Cardiac muscle cell (in vitro differentiated cells and primary cell): ENCODE data around the gene ESPNL. TPM values are rescaled to one million over a fixed set of nuclear protein-coding genes. Genes with fewer than 3 reads are reported as not detected.

ENCODE experiments used
- DNase-seq, 2 donors: peaks; one replicate each; pipeline versions ENCODE4 v3.0.0 to v3.0.0-alpha.2; 2010 to 2017; ENCODE audit warnings: low read depth in 1 of 2, low spot score in 1 of 2
- H3K27ac ChIP-seq: fragments of 200-600 bp; sonication (generic); 2 replicates; pipeline ENCODE4 v1.5.1; 2016
- H3K27me3 ChIP-seq: fragments of 200-600 bp; sonication (generic); 2 replicates; pipeline ENCODE4 v1.6.0; 2016; ENCODE audit warnings: control low read depth
- H3K36me3 ChIP-seq: fragments of 200-600 bp; sonication (generic); 2 replicates; pipeline ENCODE4 v1.5.1; 2016; ENCODE audit warnings: control low read depth
- H3K4me1 ChIP-seq: fragments of 200-600 bp; sonication (generic); 2 replicates; pipeline ENCODE4 v1.8.1; 2017; ENCODE audit warnings: low read depth, mild to moderate bottlenecking, mixed run types
- H3K4me3 ChIP-seq: fragments of 200-600 bp; sonication (generic); 2 replicates; pipeline ENCODE4 v1.5.1; 2016; ENCODE audit warnings: mild to moderate bottlenecking
- H3K9me3 ChIP-seq: fragments of 200-600 bp; sonication (generic); 2 replicates; pipeline ENCODE4 v1.5.1; 2017; ENCODE audit warnings: low read depth, mild to moderate bottlenecking, control low read depth
- CTCF ChIP-seq: IDR thresholded peaks from 2 replicates; pipeline ENCODE4 v1.5.1; 2012; ENCODE audit warnings: low read depth, mild to moderate bottlenecking, low read length
- polyA plus RNA-seq: library from polyadenylated mRNA; unstranded; fragments of >200 nt; fragmentation: Nextera tagmentation; extraction: Ambion mirVana; gene quantifications from 2 replicates; pipeline ENCODE4 v1.2.1, GENCODE V29; 2016
- total RNA-seq: library from RNA; depleted of rRNA; stranded (reverse); fragments of >200 nt; gene quantifications from 2 replicates; pipeline ENCODE4 v1.2.3, GENCODE V29; 2016

ESPNL gene
- total and polyA plus RNA-seq, 2 experiments from 2014 or later = 5.3 to 8.5 TPM

DNA sequence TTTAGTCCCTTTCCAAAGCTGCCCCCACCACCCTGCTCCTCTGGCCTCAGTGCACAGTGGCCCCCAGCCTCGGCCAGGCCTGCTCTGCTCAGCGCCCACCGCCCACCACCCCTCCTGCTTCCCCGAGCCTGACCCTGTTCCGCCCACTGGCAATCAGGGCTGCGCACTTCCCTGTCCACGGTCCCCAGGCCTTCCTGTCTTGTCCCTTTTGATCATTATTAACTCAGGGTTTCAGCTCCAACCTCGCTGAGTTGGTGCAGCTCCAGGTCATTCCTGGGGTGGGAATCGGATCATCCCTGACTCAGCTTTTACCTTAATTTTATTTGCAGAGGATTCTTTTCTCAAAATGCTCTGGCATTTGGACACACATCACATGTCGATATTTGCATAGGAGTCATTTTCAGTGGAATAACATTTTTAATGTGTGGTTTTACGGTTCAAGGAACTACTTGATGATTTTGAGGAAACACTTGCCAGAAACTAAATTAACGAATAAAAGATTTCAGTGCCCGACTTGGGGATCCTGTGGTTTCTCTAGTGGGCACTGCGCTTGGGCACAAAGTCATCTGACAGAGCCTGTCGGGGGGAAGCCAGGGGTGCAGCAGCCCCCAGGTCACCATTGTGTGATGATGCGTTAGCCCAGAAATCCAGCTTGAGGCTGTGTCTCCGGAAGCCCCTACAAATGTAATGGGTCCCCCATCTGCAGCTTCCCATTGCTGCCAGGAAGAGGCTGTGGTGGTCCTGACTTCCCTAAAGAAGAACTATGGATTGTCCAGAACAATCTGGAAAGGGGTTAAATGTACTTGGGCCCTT, 1.0 kb upstream of the ESPNL start:
- H3K27me3 ChIP-seq = no peaks in the 10 kb centered on the region
- H3K36me3 ChIP-seq = no peaks in the 10 kb centered on the region
- peaks cover 8% of the 10 kb centered on the region for H3K4me1 ChIP-seq
- no peaks in the 10 kb centered on the region for H3K9me3 ChIP-seq
- no peak overlapping the region for H3K4me3 ChIP-seq
- TF ChIP-seq CTCF = no peak
- peak overlapping the region; percentile 39 for H3K27ac ChIP-seq
- no peak for DNase-seq

- Histone ChIP-seq H3K27me3 (no peaks in the 10 kb centered on the region), H3K27ac (no peak overlapping the region), H3K36me3 (no peaks in the 10 kb centered on the region), H3K4me1 (peaks cover 8% of the 10 kb centered on the region), H3K4me3 (no peak overlapping the region), H3K9me3 (no peaks in the 10 kb centered on the region)
- TF ChIP-seq CTCF = no peak
- DNase-seq = no peak
Measured at GRCh38 chr2:238099714-238100048, 459 bp upstream of the ESPNL start.

- no peak for TF ChIP-seq CTCF
- no peaks in the 10 kb centered on the region for H3K36me3 ChIP-seq
- no peaks in the 10 kb centered on the region for H3K9me3 ChIP-seq
- peaks cover 8% of the 10 kb centered on the region for H3K4me1 ChIP-seq
- no peak for DNase-seq
- H3K27ac ChIP-seq = no peak overlapping the region
- H3K4me3 ChIP-seq = no peak overlapping the region
- H3K27me3 ChIP-seq = no peaks in the 10 kb centered on the region
Measured at GRCh38 chr2:238100821-238101771, 956 bp downstream of the ESPNL start.

- TF ChIP-seq CTCF = no peak
- H3K4me3 ChIP-seq = no peak overlapping the region
- no peak for DNase-seq
- peaks cover 8% of the 10 kb centered on the region for H3K4me1 ChIP-seq
- H3K27me3 ChIP-seq = no peaks in the 10 kb centered on the region
- no peaks in the 10 kb centered on the region for H3K9me3 ChIP-seq
- no peak overlapping the region for H3K27ac ChIP-seq
- no peaks in the 10 kb centered on the region for H3K36me3 ChIP-seq
Measured at GRCh38 chr2:238101891-238102841, 2.0 kb downstream of the ESPNL start.

- H3K4me1 ChIP-seq = peaks cover 8% of the 10 kb centered on the region
- H3K27me3 ChIP-seq = no peaks in the 10 kb centered on the region
- DNase-seq = no peak
- no peak for TF ChIP-seq CTCF
- H3K27ac ChIP-seq = no peak overlapping the region
- H3K9me3 ChIP-seq = no peaks in the 10 kb centered on the region
- no peak overlapping the region for H3K4me3 ChIP-seq
- H3K36me3 ChIP-seq = no peaks in the 10 kb centered on the region
Measured at GRCh38 chr2:238102865-238103264, 2.7 kb downstream of the ESPNL start.
